SH-SY5Y (cell line): ENCODE measurements around the gene LCMT1.

ENCODE experiments used
- GATA2 ChIP-seq: IDR thresholded peaks from 2 replicates; pipeline ENCODE4 v1.6.1; 2011; ENCODE audit warnings: mild to moderate bottlenecking, low read depth, low read length
- GATA3 ChIP-seq: IDR thresholded peaks from 2 replicates; pipeline ENCODE4 v1.6.1; 2011; ENCODE audit warnings: low read depth, mild to moderate bottlenecking, low read length, moderate library complexity

- TF ChIP-seq GATA3 = no peak
- no peak for TF ChIP-seq GATA2
These were observed 1.1 kb upstream of the LCMT1 start for GRCh38 chr16:25110387-25110947.
